Endothelial cell of umbilical vein (primary cell): ENCODE measurements around the gene CYB5R2. TPM values are rescaled to one million over a fixed set of nuclear protein-coding genes. Genes with fewer than 3 reads are reported as not detected.

ENCODE experiments used
- BruUV-seq: library from RNA; stranded (reverse); fragments of 400-500 nt; replicated peaks from 2 replicates; lab custom pipeline; 2021; lab: Mats Ljungman, UMichigan
- CTCF ChIA-PET: fragments of 300-600, 350-600 bp; sonication (Branson Sonifier 250); formaldehyde crosslinking; loops from one replicate; lab custom pipeline; 2021; ENCODE audit warnings: antibody characterized with exemption, inconsistent platforms; lab: Charles Lee
- POLR2A ChIA-PET: fragments of 300-600, 350-600 bp; sonication (Branson Sonifier 250); formaldehyde crosslinking; loops from one replicate; lab custom pipeline; 2021; ENCODE audit warnings: antibody characterized with exemption, inconsistent platforms; lab: Charles Lee
- DNase-seq: peaks from one replicate; pipeline ENCODE4 v3.0.0-alpha.2; 2011; ENCODE audit warnings: low read depth, low spot score
- FAIRE-seq: peaks from 2 replicates; lab custom pipeline; 2011; peaks lifted over from hg19 to GRCh38; lab: Jason Lieb, UNC
- H2AFZ ChIP-seq: 2 replicates; pipeline ENCODE4 v1.6.0; 2012; ENCODE audit warnings: low read depth, low read length, control low read depth, inconsistent platforms
- H3K27ac ChIP-seq: 2 replicates; pipeline ENCODE4 v1.5.1; 2011; ENCODE audit warnings: low read depth, mild to moderate bottlenecking, control low read depth, low read length, moderate library complexity; ENCODE audit not compliant: insufficient read depth
- H3K27me3 ChIP-seq, 2 experiments: 2 replicates each; pipeline versions ENCODE4 v1.6.0 to v1.6.1; 2011; ENCODE audit warnings: low read length in 2 of 2, mixed read lengths in 1 of 2; ENCODE audit not compliant: control insufficient read depth in 2 of 2, insufficient read depth in 2 of 2
- H3K36me3 ChIP-seq, 2 experiments: 2 replicates in 1 of 2; 3 replicates in 1 of 2; pipeline ENCODE4 v1.5.1; 2011; ENCODE audit warnings: low read length in 2 of 2, mild to moderate bottlenecking in 1 of 2, moderate library complexity in 1 of 2; ENCODE audit not compliant: control insufficient read depth in 2 of 2, insufficient read depth in 2 of 2; ENCODE audit errors: extremely low read depth in 1 of 2
- H3K4me1 ChIP-seq: 3 replicates; pipeline ENCODE4 v1.5.1; 2011; ENCODE audit warnings: mild to moderate bottlenecking, low read length; ENCODE audit not compliant: control insufficient read depth, insufficient read depth; ENCODE audit errors: extremely low read depth
- H3K4me2 ChIP-seq: 2 replicates; pipeline ENCODE4 v1.6.1; 2011; ENCODE audit warnings: low read length, control low read depth, mixed read lengths; ENCODE audit not compliant: insufficient read depth
- H3K4me3 ChIP-seq, 3 experiments: fragments of 200-600 bp in 1 of 3; sonication (generic), shearing (Covaris generic) in 1 of 3; replicated peaks in 1 of 3; 2 replicates each; pipeline ENCODE4 v1.5.1; 2011 to 2016; ENCODE audit warnings: control low read depth in 3 of 3, low read length in 3 of 3, mild to moderate bottlenecking in 2 of 3, inconsistent platforms in 1 of 3, low read depth in 1 of 3, moderate library complexity in 1 of 3; ENCODE audit not compliant: insufficient read depth in 1 of 3
- H3K79me2 ChIP-seq: 2 replicates; pipeline ENCODE4 v1.6.0; 2012; ENCODE audit warnings: low read length, inconsistent platforms; ENCODE audit not compliant: control insufficient read depth, insufficient read depth
- H3K9ac ChIP-seq: replicated peaks from 2 replicates; pipeline ENCODE3; 2011; ENCODE audit warnings: low read length, control low read depth; ENCODE audit not compliant: insufficient read depth; ENCODE audit errors: extremely low read depth
- H3K9me1 ChIP-seq: replicated peaks from 3 replicates; pipeline ENCODE4 v1.6.0; 2011; ENCODE audit warnings: mild to moderate bottlenecking, low read length; ENCODE audit not compliant: control insufficient read depth, insufficient read depth; ENCODE audit errors: extremely low read depth
- H3K9me3 ChIP-seq: replicated peaks from 2 replicates; pipeline ENCODE4 v1.5.1; 2012; ENCODE audit warnings: low read length, inconsistent platforms; ENCODE audit not compliant: control insufficient read depth, insufficient read depth
- H4K20me1 ChIP-seq: replicated peaks from 2 replicates; pipeline ENCODE3; 2011; ENCODE audit warnings: mild to moderate bottlenecking, low read length; ENCODE audit not compliant: control insufficient read depth, insufficient read depth; ENCODE audit errors: extremely low read depth
- CTCF ChIP-seq, 2 donors: IDR thresholded peaks; 1 replicate in 1 of 2; 2 replicates in 1 of 2; pipeline ENCODE4 v1.5.1; 2011; ENCODE audit warnings: low read length in 2 of 2, mild to moderate bottlenecking in 2 of 2, moderate library complexity in 2 of 2, control low read depth in 1 of 2, inconsistent platforms in 1 of 2, low read depth in 1 of 2; ENCODE audit not compliant: insufficient read depth in 1 of 2; ENCODE audit errors: extremely low read depth in 1 of 2
- EZH2 ChIP-seq: IDR thresholded peaks from 2 replicates; pipeline ENCODE4 v1.6.1; 2012; ENCODE audit warnings: borderline replicate concordance, low read depth, mild to moderate bottlenecking, moderate library complexity, low read length, inconsistent platforms; ENCODE audit not compliant: severe bottlenecking
- FOS ChIP-seq: IDR thresholded peaks from 2 replicates; pipeline ENCODE4 v1.6.1; 2011; ENCODE audit warnings: mild to moderate bottlenecking, low read length, moderate library complexity, borderline replicate concordance; ENCODE audit not compliant: insufficient read depth
- GATA2 ChIP-seq: IDR thresholded peaks from 2 replicates; pipeline ENCODE4 v1.7.0; 2011; ENCODE audit warnings: low read depth, mild to moderate bottlenecking, moderate library complexity, mixed read lengths, low read length; ENCODE audit not compliant: insufficient read length, insufficient read depth
- JUN ChIP-seq: IDR thresholded peaks from 2 replicates; pipeline ENCODE4 v1.6.1; 2011; ENCODE audit warnings: borderline replicate concordance, low read depth; ENCODE audit not compliant: insufficient read length, insufficient read depth
- MYC ChIP-seq: IDR thresholded peaks from one replicate; pipeline ENCODE4 v1.6.1; 2011; ENCODE audit warnings: mild to moderate bottlenecking, low read depth, low read length
- POLR2A ChIP-seq: IDR thresholded peaks from 2 replicates; pipeline ENCODE4 v1.6.1; 2012; ENCODE audit warnings: low read depth, mild to moderate bottlenecking, control low read depth, low read length
- dilution Hi-C: fragments of 300-500 bp; cut with MboI; formaldehyde crosslinking; loops from one replicate; pipeline ENCODE4 v1.15.0; 2019; ENCODE audit warnings: low sequenced_read_pairs; ENCODE audit not compliant: extremely low pct_ligation_motif_present
- intact Hi-C: fragments of 100-400 bp; cut with micrococcal nuclease; formaldehyde crosslinking; loops from one replicate; pipeline ENCODE4 v1.10.0; 2022
- polyA plus RNA-seq, 4 experiments: library from polyadenylated mRNA; depleted of rRNA in 3 of 4; stranded (reverse) in 3 of 4; unstranded in 1 of 4; fragments of >200 nt; gene quantifications; 2 replicates each; pipeline versions ENCODE4 v1.2.1 to v1.2.3, GENCODE V29; 2011 to 2012; ENCODE audit warnings: missing spikeins in 1 of 4
- total RNA-seq: library from RNA; stranded (reverse); gene quantifications from 2 replicates; pipeline ENCODE4 v1.2.3, GENCODE V29; 2021

CYB5R2 gene
- total and polyA plus RNA-seq, 2 donors (not counting 3 experiments of a cell fraction or from before 2014, with no cell fraction given), result 4.8 to 5.0 TPM

- no peaks in the 10 kb centered on the region for H3K79me2 ChIP-seq
- H3K4me2 ChIP-seq, result no peak overlapping the region
- TF ChIP-seq EZH2, result no peak
- no peak for TF ChIP-seq POLR2A
- TF ChIP-seq CTCF (IDR thresholded peaks at IDR 0.05; ENCODE audit: extremely low read depth in 1 of 2, insufficient read depth in 1 of 2, low read depth in 1 of 2, low read length in 2 of 2), result no peak
- no peak overlapping the region for H2AFZ ChIP-seq
- BruUV-seq, result no TSS peak
- H3K9me1 ChIP-seq, result no peaks in the 10 kb centered on the region
- no peaks in the 10 kb centered on the region for H3K4me1 ChIP-seq
- H3K27me3 ChIP-seq, result peaks cover 47 to 51% of the 10 kb centered on the region in 2 experiments
- ChIA-PET CTCF (interaction anchor here (1.1 to 3.6 kb wide), 4 partner anchors 9 to 593 kb away, joined by 5 to 22 read pairs (median 12); no protein-coding TSS in a partner anchor), POLR2A (no interaction called here)
- no peak overlapping the region for H3K4me3 ChIP-seq
- FAIRE-seq, result no peak
- no peaks in the 10 kb centered on the region for H4K20me1 ChIP-seq
- dilution Hi-C loops, result no loop called here
- no peak overlapping the region for H3K9ac ChIP-seq
- intact Hi-C loops, result loop anchor here (1.0 to 10.0 kb wide), 4 partner anchors 246 to 404 kb away; no protein-coding TSS in a partner anchor
- no peaks in the 10 kb centered on the region for H3K36me3 ChIP-seq
- H3K27ac ChIP-seq, result no peak overlapping the region
- no peak for DNase-seq
- no peaks in the 10 kb centered on the region for H3K9me3 ChIP-seq
These were observed 17.3 kb upstream of the CYB5R2 start for GRCh38 chr11:7690648-7691047.

- FAIRE-seq (no peak), DNase-seq (no peak)
- no peak overlapping the region for H3K9ac ChIP-seq
- no peak overlapping the region for H3K27ac ChIP-seq
- no TSS peak for BruUV-seq
- ChIA-PET POLR2A (no interaction called here), CTCF (interaction anchor here (0.6 to 3.8 kb wide), 10 partner anchors 24 to 877 kb away, joined by 3 to 23 read pairs (median 5); no protein-coding TSS in a partner anchor)
- H3K4me1 ChIP-seq, result no peaks in the 10 kb centered on the region
- dilution Hi-C loops, result no loop called here
- no peak overlapping the region for H3K4me3 ChIP-seq
- TF ChIP-seq JUN, result no peak
- TF ChIP-seq MYC, result no peak
- no peak for TF ChIP-seq GATA2
- TF ChIP-seq CTCF (IDR thresholded peaks at IDR 0.05; ENCODE audit: extremely low read depth in 1 of 2, insufficient read depth in 1 of 2, low read depth in 1 of 2, low read length in 2 of 2), result no peak
- TF ChIP-seq FOS, result no peak
- H3K9me3 ChIP-seq, result no peaks in the 10 kb centered on the region
- no peak overlapping the region for H2AFZ ChIP-seq
- H3K36me3 ChIP-seq, result no peaks in the 10 kb centered on the region
- H4K20me1 ChIP-seq, result no peaks in the 10 kb centered on the region
- no peaks in the 10 kb centered on the region for H3K79me2 ChIP-seq
- no peak overlapping the region for H3K4me2 ChIP-seq
- intact Hi-C loops, result no loop called here
- no peaks in the 10 kb centered on the region for H3K9me1 ChIP-seq
- H3K27me3 ChIP-seq, result peaks cover 49 to 59% of the 10 kb centered on the region in 2 experiments
These were observed 15.9 kb upstream of the CYB5R2 start for GRCh38 chr11:7689239-7689638.
